ENCODE data around the gene TTBK1.

DNA sequence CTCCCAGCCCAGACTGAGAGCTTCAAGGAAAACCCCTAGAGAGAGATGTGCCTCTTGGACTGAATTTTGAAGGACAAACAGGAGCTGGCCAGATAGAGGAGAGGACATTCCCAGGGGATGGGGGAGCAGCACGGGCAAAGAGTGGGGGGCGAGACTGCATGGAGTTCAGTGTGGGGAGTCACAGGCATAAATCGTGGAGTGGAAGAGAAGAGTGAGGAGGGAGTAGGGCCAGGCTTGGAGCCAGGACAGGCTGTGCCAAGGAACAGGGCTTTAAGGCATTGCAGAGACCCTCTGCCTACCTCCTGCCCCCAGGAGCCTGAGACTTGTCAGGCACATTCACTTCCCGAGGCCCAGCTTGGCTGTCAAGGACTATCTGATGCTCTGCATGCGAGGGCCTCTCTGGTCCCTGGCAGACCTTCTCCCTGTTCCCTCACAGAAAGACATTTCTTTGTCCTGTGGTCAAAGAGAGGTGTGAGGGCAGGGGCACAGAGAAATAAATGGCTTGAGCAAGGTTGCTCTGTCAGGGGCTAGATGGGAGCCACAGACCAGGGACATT is 49.6 kb downstream of the TTBK1 start:
- no peak for TF ChIP-seq POLR2A (IDR thresholded peaks at IDR 0.05)
- TF ChIP-seq, protein P1, sequence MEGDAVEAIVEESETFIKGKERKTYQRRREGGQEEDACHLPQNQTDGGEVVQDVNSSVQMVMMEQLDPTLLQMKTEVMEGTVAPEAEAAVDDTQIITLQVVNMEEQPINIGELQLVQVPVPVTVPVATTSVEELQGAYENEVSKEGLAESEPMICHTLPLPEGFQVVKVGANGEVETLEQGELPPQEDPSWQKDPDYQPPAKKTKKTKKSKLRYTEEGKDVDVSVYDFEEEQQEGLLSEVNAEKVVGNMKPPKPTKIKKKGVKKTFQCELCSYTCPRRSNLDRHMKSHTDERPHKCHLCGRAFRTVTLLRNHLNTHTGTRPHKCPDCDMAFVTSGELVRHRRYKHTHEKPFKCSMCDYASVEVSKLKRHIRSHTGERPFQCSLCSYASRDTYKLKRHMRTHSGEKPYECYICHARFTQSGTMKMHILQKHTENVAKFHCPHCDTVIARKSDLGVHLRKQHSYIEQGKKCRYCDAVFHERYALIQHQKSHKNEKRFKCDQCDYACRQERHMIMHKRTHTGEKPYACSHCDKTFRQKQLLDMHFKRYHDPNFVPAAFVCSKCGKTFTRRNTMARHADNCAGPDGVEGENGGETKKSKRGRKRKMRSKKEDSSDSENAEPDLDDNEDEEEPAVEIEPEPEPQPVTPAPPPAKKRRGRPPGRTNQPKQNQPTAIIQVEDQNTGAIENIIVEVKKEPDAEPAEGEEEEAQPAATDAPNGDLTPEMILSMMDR (IDR thresholded peaks at IDR 0.05) = no peak

Data from Peyer's patch (tissue), 4 donors.